ENCODE results near the gene FAM167B.
"Not testable (repeated sequence)": the region's sequence is repeated elsewhere in the genome, so short reads cannot be mapped to it uniquely, and the experiment has no call there.

Gene FAM167B

DNA sequence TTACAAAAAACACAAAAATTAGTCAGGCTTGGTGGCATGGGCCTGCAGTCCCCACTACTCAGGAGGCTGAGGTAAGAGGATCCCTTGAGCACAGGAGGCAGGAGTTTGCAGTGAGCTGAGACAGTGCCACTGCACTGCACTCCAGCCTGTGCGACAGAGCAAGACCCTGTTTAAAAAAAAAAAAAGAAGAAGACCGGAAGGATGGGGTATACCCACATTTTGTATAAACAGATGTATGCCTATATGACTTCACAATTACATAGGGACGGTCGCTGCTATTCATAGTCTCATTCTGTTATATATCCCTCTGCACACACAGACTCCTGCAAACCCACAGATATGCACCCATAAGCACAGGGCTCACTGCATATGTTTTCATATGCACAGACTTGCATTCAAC is 16.7 kb downstream of the FAM167B start:
- DNase-seq, result no peak

DNA sequence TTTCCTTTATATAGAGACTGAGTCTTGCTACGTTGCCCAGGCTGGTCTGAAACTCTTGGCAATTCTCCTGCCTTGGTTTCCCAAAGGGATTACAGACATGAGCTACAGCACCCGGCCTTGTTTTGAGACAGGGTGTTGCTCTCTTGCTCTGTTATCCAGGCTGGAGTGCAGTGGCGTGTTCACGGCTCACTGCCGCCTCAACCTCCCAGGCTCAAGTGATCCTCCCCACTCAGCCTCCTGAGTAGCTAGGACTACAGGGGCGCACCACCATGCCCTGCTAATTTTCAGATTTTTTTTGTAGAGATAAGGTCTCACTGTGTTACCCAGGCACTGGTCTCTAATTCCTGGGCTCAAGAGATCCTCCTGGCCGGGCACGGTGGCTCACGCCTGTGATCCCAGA is 18.8 kb downstream of the FAM167B start:
- no peak for DNase-seq

DNA sequence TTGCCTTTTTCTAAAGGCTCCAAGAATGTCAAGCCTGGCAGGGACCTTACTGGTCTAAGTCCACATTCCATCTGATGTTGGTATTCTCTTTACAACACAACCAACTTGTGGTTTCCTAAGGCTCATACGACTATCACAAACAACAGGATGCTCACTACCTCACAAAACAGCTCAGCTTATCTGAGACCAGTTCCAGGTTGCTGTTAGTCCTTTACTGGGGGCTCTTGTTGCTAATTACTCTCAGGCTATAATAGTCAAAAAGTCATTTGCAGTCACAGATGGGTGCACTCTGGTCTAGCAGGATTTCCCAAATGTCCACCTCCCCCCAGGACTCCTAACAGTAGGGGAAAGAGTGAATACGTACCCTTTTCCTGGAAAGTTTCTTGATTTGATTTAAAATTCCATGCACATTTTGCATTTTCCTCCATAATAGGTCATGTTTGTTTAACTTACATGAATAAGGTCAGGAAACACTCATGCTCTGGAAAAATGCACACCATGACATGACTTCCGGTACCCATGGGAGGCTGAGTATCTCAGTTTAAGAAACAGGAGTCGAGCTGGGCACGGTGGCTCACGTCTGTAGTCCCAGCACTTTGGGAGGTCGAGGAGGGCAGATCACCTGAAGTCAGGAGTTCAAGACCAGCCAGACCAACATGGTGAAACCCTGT is 20.0 kb downstream of the FAM167B start:
- no peak for DNase-seq

DNA sequence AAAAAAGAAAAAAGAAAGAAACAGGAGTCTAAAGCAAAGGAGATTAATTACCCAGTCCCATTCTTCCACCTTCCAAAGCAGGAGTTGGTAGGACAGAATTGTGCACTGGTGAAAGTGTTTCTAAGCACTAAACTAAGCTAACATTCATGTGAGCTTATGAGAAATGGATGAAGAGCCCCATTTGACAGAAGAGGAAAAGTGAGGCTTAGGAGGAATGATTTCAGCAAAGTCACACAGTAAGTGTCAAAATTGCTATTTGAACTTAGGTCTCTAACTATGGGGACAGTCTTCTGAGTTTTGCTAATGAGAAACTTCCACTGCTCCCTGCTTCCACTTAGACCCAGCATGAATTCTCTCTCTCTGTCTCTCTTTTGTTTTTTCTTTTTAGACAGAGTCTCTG is 22.7 kb downstream of the FAM167B start:
- no peak for DNase-seq

DNA sequence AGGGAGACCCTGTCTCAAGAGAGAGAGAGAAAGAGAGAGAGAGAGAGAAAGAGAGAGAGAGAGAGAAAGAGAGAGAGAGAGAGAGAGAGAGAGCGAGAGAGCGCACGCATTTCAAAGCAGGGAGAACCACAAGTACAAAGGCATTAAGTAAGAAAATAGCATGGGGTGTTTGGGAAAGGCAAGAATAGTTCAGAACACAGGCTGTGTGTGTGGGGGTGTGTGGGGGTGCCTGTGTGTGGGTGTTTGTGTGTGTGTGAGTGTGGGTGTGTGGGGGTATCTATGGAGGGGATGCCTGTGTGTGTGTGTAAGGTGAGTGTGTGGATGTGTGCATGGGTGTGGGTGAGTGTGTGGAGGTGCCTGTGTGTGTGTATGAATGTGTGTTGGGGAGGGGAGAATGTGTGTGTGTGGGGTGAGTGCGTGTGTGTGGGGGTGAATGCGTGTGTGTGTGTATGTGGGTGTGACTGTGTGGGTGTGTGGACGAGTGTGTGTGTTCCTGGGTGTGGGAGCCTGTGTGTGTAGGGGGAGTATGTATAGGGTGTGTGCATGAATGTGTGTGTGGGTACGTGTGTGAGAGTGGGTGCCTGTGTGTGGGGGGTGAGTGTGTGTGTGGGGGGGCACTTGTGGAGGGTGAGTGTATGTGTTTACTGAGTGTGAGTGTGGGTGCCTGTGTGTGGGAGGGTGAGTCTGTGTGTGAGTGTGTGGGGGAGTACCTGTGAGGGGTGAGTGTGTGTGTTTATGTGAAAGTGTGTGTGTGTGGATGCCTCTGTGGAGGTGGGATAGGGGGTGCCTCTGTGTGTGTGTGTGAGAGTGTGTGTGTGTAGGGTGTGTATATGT is 25.8 kb downstream of the FAM167B start:
- DNase-seq, result no peak

DNA sequence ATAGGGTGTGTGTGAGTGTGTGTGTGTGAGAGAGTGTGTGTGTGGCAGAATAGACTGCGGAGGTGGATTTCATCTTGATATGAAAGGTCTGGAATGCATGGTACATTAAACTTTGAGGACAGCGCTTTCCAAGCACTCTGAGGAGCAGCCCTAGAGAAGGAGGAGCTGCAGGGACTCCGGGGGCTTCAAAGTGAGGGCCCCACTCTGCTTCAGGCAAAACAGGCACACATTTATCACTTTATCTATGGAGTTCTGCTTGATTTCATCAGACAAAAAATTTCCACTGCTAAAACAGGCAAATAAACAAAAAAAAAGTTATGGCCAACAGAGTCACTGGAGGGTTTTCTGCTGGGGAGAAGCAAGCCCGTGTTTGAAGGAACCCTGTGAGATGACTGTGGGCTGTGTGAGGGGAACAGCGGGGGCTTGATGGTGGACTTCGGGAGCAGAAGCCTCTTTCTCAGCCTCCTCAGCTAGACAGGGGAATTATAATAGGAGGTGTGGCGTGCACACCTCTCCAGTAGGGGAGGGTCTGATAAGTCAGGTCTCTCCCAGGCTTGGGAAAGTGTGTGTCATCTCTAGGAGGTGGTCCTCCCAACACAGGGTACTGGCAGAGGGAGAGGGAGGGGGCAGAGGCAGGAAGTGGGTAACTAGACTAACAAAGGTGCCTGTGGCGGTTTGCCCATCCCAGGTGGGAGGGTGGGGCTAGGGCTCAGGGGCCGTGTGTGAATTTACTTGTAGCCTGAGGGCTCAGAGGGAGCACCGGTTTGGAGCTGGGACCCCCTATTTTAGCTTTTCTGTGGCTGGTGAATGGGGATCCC is 26.6 kb downstream of the FAM167B start:
- no peak for DNase-seq

DNA sequence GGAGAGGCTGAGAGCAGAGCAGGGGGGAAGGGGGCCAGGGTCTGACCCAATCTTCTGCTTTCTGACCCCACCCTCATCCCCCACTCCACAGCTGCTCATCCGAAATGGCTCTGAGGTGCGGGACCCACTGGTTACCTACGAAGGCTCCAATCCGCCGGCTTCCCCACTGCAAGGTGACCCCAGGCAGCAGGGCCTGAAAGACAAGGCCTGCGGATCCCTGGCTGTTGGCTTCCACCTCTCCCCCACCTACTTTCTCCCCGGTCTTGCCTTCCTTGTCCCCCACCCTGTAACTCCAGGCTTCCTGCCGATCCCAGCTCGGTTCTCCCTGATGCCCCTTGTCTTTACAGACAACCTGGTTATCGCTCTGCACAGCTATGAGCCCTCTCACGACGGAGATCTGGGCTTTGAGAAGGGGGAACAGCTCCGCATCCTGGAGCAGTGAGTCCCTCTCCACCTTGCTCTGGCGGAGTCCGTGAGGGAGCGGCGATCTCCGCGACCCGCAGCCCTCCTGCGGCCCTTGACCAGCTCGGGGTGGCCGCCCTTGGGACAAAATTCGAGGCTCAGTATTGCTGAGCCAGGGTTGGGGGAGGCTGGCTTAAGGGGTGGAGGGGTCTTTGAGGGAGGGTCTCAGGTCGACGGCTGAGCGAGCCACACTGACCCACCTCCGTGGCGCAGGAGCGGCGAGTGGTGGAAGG is 27.8 kb downstream of the FAM167B start:
- DNase-seq, result no peak

DNA sequence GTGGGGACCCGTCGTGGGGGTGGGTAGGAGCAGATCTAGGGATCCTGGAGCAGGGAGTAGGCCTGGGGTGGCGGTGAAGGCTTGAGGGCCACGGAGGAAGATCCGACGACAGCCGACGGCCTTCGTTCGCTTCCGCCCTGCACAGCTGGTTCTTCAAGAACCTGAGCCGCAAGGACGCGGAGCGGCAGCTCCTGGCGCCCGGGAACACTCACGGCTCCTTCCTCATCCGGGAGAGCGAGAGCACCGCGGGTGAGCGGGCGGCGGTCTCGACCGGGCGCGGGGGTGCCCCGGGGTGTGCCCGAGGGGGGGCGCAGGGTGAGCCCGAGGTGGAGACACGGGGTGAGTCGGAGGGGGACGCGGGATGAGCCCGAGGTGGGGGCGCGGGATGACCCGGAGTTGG is 28.4 kb downstream of the FAM167B start:
- DNase-seq, result no peak

DNA sequence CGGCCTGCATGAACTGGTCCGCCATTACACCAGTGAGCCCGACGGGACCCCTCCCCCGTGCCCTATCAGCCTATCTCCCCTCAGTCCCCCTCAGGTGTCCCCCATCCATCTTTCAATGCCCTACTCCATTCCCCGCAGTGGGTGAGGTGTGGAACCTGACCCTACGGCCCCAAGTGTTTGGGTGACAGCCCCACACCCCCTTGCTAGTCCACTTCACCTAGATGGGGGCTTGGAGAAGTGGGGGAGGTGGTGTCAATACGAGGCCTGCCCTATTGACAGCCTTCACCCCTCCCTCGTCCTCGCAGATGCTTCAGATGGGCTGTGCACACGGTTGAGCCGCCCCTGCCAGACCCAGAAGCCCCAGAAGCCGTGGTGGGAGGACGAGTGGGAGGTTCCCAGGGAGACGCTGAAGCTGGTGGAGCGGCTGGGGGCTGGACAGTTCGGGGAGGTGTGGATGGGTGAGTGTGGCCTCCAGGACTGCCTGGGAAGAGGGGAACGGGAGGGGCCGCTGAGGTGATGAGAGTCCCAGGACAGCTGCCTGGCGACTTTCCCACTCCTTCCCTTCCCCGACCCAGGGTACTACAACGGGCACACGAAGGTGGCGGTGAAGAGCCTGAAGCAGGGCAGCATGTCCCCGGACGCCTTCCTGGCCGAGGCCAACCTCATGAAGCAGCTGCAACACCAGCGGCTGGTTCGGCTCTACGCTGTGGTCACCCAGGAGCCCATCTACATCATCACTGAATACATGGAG is 29.2 kb downstream of the FAM167B start:
- no peak for DNase-seq

DNA sequence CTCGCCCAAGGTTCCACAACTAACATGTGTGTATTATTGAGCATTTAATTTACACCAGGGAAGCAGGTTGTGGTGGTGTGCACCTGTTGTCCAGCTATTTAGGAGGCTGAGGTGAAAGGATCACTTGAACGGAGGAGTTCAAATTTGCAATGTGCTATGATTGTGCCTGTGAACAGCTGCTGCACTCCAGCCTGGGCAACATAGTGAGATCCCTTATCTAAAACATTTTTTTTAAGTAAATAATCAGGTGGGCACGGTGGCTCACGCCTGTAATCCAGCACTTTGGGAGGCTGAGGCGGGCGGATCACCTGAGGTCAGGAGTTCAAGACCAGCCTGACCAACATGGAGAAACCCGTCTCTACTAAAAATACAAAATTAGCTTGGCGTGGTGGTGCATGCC is 37.8 kb downstream of the FAM167B start:
- not testable (repeated sequence) for DNase-seq

DNA sequence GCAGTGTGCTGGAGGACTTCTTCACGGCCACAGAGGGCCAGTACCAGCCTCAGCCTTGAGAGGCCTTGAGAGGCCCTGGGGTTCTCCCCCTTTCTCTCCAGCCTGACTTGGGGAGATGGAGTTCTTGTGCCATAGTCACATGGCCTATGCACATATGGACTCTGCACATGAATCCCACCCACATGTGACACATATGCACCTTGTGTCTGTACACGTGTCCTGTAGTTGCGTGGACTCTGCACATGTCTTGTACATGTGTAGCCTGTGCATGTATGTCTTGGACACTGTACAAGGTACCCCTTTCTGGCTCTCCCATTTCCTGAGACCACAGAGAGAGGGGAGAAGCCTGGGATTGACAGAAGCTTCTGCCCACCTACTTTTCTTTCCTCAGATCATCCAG is 38.6 kb downstream of the FAM167B start:
- no peak for DNase-seq

DNA sequence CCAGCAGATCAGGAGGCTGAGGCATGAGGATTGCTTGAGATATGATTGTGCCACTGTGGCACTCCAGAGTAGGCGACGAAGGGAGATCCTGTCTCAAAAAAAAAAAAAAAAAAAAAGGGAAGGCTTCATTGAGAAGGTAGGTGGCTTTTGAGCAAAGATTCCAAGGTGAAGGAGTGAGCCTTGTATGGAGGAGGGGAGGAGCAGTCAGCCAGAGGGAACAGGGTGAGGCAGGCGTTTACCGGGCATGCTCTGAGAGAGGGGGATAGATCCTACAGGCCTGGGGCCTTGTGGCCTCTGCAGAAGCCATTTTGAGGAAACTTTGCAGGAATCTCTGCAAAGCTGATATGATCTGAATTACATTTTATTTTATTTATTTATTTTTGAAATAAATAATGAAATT is 39.7 kb downstream of the FAM167B start:
- no peak for DNase-seq

DNA sequence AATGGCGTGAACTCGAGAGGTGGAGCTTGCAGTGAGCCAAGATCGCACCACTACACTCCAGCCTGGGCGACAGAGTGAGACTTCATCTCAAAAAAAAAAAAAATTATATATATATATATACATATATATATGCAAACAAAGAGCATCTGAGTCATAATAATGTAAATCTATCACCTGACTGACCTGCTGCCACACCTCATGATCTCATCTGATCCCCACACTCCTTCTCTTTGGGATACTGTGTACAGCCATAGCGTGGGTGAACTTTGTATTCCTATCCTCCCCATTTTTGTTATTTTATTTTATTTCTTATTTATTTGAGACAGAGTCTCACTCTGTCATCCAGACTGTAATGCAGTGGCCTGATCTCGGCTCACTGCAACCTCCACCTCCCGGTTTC is 42.2 kb downstream of the FAM167B start:
- no peak for DNase-seq

DNA sequence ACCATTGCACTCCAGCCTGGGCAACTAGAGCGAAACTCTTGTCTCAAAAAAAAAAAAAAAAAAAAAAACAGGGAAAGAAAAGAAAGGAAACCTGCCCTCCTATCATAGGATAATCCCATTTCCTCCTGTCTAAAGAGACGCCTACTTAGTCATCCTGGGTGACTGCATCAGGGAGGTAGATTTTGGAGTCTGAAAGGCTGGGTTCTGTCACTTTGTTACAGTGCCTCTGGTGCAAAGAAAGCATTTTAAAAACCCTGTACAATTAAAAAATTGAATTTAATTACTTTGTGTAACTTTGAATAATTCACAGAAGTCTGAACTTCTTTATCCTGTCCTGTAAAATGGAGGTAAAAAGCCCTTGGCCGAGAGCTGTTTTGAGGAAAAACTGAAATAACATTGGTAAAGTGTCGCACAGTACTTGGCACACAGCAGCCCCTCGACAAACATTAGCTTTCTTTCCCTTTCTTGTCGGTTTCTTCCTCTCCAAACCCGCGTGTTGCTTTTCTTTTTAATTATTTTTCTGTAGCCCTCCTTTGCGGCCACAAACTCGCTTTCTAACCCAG is 44.2 kb downstream of the FAM167B start:
- DNase-seq, result no peak

DNA sequence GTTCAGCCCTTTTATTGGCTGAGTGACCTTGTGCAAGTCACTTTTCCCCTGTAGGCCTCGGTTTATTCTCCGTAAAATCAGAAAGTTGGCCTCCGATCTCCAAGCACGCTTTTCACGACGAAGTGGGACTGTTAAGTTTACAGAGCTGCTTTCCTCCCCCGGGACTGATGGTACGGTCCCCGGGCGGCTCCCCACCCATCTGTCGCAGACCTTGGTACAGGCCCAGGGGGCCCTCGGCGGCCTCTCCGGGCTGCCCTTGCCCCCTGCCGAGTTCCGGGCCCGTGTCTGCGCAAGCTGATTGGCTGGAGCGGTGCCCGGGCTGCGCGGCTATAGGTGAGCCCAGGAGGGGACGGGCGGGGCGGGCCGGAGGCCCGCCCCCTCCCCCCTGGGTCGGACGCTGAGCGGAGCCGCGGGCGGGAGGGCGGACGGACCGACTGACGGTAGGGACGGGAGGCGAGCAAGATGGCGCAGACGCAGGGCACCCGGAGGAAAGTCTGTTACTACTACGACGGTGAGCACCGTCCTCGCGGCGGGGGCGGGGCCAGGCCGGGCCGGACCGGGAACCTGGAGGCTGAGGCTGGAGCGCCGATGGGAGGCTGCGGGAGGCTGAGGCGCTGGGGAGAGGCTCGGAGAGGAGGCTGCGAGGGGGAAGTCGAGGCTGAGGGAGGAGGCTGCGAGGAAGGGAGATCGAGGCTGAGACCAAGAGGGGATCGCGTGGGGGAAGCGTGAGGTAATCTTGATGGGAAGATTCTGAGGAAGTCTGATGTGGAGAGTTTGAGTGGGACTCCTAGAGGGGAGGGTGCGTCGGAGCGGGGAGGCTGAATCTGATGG is 44.9 kb downstream of the FAM167B start, which contains the start of gene HDAC1:
HDAC1 (plus strand) TSS at position 376 of the 831 bp plus-strand sequence; CDS start at position 463, 87 bp downstream.
- DNase-seq, result peak; percentile 85 to 88

DNA sequence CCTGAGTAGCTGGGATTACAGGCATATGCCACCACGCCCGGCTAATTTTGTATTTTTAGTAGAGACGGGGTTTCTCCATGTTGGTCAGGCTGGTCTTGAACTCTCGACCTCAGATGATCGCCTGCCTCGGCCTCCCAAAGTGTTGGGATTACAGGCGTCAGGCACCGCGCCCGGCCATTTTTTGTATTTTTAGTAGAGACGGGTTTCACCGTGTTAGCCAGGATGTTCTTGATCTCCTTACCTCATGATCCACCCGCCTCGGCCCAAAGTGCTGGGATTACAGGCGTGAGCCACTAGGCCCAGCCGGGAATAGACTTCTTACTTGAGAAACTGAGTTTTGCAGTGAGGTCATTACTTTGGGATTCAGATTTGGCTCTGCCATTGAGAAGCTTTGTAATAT is 51.2 kb downstream of the FAM167B start:
- DNase-seq, result not testable (repeated sequence)
